HepG2 (cell line): ENCODE results near the gene LCMT2. TPM values are rescaled to one million over a fixed set of nuclear protein-coding genes. Genes with fewer than 3 reads are reported as not detected.

ENCODE experiments used
- ATAC-seq: fragments of 200-7000 bp; cut with Tn5 transposase; 3 replicates; pipeline ENCODE4 v1.9.1; 2020; ENCODE audit warnings: mild to moderate bottlenecking, moderate library complexity
- BruUV-seq: library from RNA; stranded (reverse); fragments of 400-500 nt; replicated peaks from 2 replicates; lab custom pipeline; 2021; lab: Mats Ljungman, UMichigan
- CTCF ChIA-PET: fragments of 300-600 bp; formaldehyde crosslinking; extraction: SDS; loops from one replicate; lab custom pipeline; 2021; ENCODE audit warnings: low total read pairs, inconsistent platforms, low intra/inter-chr PET ratio; lab: Yijun Ruan, JAX
- POLR2A ChIA-PET: fragments of 350-600 bp; sonication (Branson Sonifier 250); formaldehyde crosslinking; loops from one replicate; lab custom pipeline; 2020; ENCODE audit warnings: antibody characterized with exemption, inconsistent platforms; lab: Yijun Ruan, JAX
- DNase-seq: peaks from one replicate; pipeline ENCODE4 v3.0.0-alpha.2; 2015; ENCODE audit warnings: low spot score
- FAIRE-seq: peaks from 3 replicates; lab custom pipeline; 2011; peaks lifted over from hg19 to GRCh38; lab: Jason Lieb, UNC
- H2AFZ ChIP-seq: one replicate; pipeline ENCODE4 v1.6.1; 2011; ENCODE audit warnings: low read length, inconsistent platforms
- H3K27ac ChIP-seq: fragments of 300-600 bp; 3 replicates; pipeline ENCODE4 v1.8.0; 2011; ENCODE audit warnings: mixed run types, mild to moderate bottlenecking, mixed read lengths, low read length, inconsistent platforms; ENCODE audit not compliant: insufficient read depth; ENCODE audit errors: extremely low read length
- H3K27me3 ChIP-seq, 2 experiments: fragments of 200-600 bp in 1 of 2; 2 replicates in 1 of 2; 3 replicates in 1 of 2; pipeline versions ENCODE4 v1.6.0 to v1.8.0; 2011; ENCODE audit warnings: low read length in 2 of 2, mild to moderate bottlenecking in 2 of 2, moderate library complexity in 2 of 2, inconsistent platforms in 1 of 2; ENCODE audit not compliant: insufficient read depth in 2 of 2, control insufficient read depth in 1 of 2
- H3K36me3 ChIP-seq, 2 experiments: fragments of 200-600 bp in 1 of 2; replicated peaks in 1 of 2; 2 replicates in 1 of 2; 3 replicates in 1 of 2; pipeline versions ENCODE4 v1.5.1 to v1.8.0; 2011; ENCODE audit warnings: low read length in 2 of 2, inconsistent platforms in 1 of 2; ENCODE audit not compliant: insufficient read depth in 2 of 2, control insufficient read depth in 1 of 2
- H3K4me1 ChIP-seq: 2 replicates; pipeline ENCODE4 v1.5.1; 2012; ENCODE audit warnings: low read length, inconsistent platforms; ENCODE audit not compliant: insufficient read depth
- H3K4me2 ChIP-seq: 2 replicates; pipeline ENCODE4 v1.6.0; 2011; ENCODE audit warnings: low read depth, low read length, inconsistent platforms
- H3K4me3 ChIP-seq, 3 experiments: fragments of 200-600 bp in 1 of 3; sonication (generic), shearing (Covaris generic) in 1 of 3; replicated peaks in 1 of 3; 2 replicates each; pipeline ENCODE4 v1.5.1; 2011 to 2016; ENCODE audit warnings: low read length in 3 of 3, inconsistent platforms in 2 of 3, low read depth in 2 of 3, mild to moderate bottlenecking in 2 of 3, control low read depth in 1 of 3, mixed read lengths in 1 of 3; ENCODE audit not compliant: insufficient read depth in 1 of 3
- H3K79me2 ChIP-seq: one replicate; pipeline ENCODE4 v1.6.1; 2011; ENCODE audit warnings: low read length, inconsistent platforms; ENCODE audit not compliant: insufficient read depth
- H3K9ac ChIP-seq: 2 replicates; pipeline ENCODE4 v1.6.0; 2011; ENCODE audit warnings: mild to moderate bottlenecking, low read depth, low read length, inconsistent platforms; ENCODE audit not compliant: insufficient read depth
- H3K9me3 ChIP-seq: 2 replicates; pipeline ENCODE4 v1.5.1; 2012; ENCODE audit warnings: mild to moderate bottlenecking, low read length
- H4K20me1 ChIP-seq: 2 replicates; pipeline ENCODE4 v1.6.0; 2011; ENCODE audit warnings: inconsistent platforms, mild to moderate bottlenecking, low read length, moderate library complexity; ENCODE audit not compliant: insufficient read depth
- CCDC6 ChIP-seq: sonication (generic); formaldehyde crosslinking; IDR thresholded peaks from 2 replicates; pipeline ENCODE4 v1.8.1; 2022; ENCODE audit warnings: mild to moderate bottlenecking, missing genetic modification reagents, moderate library complexity
- HNRNPL ChIP-seq: fragments of 200-400 bp; formaldehyde crosslinking; IDR thresholded peaks from 2 replicates; pipeline ENCODE4 v1.6.1; 2017; ENCODE audit warnings: mild to moderate bottlenecking, low read depth, low read length
- KLF6 ChIP-seq: IDR thresholded peaks from 2 replicates; pipeline ENCODE4 v1.8.0; 2016; ENCODE audit warnings: missing biosample characterization, missing genetic modification reagents
- MYNN ChIP-seq: sonication (generic); formaldehyde crosslinking; IDR thresholded peaks from 2 replicates; pipeline ENCODE4 v1.4.0; 2020; ENCODE audit warnings: mild to moderate bottlenecking, low read depth, missing genetic modification reagents
- NONO ChIP-seq, 2 experiments: fragments of 450-650 bp in 1 of 2; sonication (generic) in 1 of 2; formaldehyde crosslinking in 1 of 2; IDR thresholded peaks in 1 of 2; conservative IDR thresholded peaks in 1 of 2; 2 replicates each; pipeline versions ENCODE4 v1.6.1 to v1.8.0; 2017 to 2022; ENCODE audit warnings: mild to moderate bottlenecking in 1 of 2, missing genetic modification reagents in 1 of 2, moderate library complexity in 1 of 2
- ZBTB3 ChIP-seq: sonication (generic); formaldehyde crosslinking; IDR thresholded peaks from 2 replicates; pipeline ENCODE4 v1.4.0; 2020; ENCODE audit warnings: low read depth, mild to moderate bottlenecking, moderate library complexity, missing genetic modification reagents, borderline replicate concordance
- ZNF552 ChIP-seq: sonication (generic); formaldehyde crosslinking; IDR thresholded peaks from 2 replicates; pipeline ENCODE4 v1.9.0; 2022; ENCODE audit warnings: missing genetic modification reagents, mild to moderate bottlenecking, borderline replicate concordance
- ZNF660 ChIP-seq: sonication (generic); formaldehyde crosslinking; IDR thresholded peaks from 2 replicates; pipeline ENCODE4 v1.5.1; 2020; ENCODE audit warnings: mild to moderate bottlenecking, low read depth, missing genetic modification reagents, borderline replicate concordance
- WGBS: methylation state at CpG from one replicate; pipeline ENCODE4 v1.1.6; 2017; ENCODE audit warnings: low lambda C conversion rate; 5-methylcytosine and 5-hydroxymethylcytosine counted together
- in situ Hi-C: cut with HindIII; loops from 2 replicates; pipeline ENCODE4 v1.10.0; 2017; ENCODE audit warnings: low pct_unique_long_range_greater_than_20kb; ENCODE audit not compliant: extremely low pct_ligation_motif_present
- intact Hi-C: fragments of 100-400 bp; cut with micrococcal nuclease; formaldehyde crosslinking; loops from one replicate; pipeline ENCODE4 v1.10.0; 2022; ENCODE audit not compliant: unreplicated experiment
- polyA plus RNA-seq, 8 experiments: library from polyadenylated mRNA; depleted of rRNA in 3 of 8; stranded (reverse) in 7 of 8; unstranded in 1 of 8; fragments of >200 nt; fragmentation: Illumina TruSeq in 4 of 8; extraction: Trizol in 4 of 8; gene quantifications; 2 replicates each; pipeline versions ENCODE4 v1.2.1 to v1.2.3, GENCODE V29; 2011 to 2016; ENCODE audit warnings: low read depth in 4 of 8, missing spikeins in 1 of 8, mixed read lengths in 1 of 8; ENCODE audit not compliant: insufficient read depth in 1 of 8
- total RNA-seq, 5 experiments: library from RNA; depleted of rRNA; stranded (reverse); fragments of >200 nt; fragmentation: Illumina TruSeq; extraction: Trizol; gene quantifications; 2 replicates each; pipeline ENCODE4 v1.2.3, GENCODE V29; 2016; ENCODE audit warnings: low read depth in 1 of 5
- TF ChIP-seq, protein P1 (sequence below): sonication (generic); formaldehyde crosslinking; IDR thresholded peaks from 2 replicates; pipeline ENCODE4 v1.8.0; 2022; ENCODE audit warnings: missing genetic modification reagents, low read depth, mild to moderate bottlenecking, borderline replicate concordance

LCMT2 gene
- total and polyA plus RNA-seq, 2 of the 13 experiments (the other 11 are each of a cell fraction or from before 2014, with no cell fraction given) = 6.9 to 9.1 TPM

DNA sequence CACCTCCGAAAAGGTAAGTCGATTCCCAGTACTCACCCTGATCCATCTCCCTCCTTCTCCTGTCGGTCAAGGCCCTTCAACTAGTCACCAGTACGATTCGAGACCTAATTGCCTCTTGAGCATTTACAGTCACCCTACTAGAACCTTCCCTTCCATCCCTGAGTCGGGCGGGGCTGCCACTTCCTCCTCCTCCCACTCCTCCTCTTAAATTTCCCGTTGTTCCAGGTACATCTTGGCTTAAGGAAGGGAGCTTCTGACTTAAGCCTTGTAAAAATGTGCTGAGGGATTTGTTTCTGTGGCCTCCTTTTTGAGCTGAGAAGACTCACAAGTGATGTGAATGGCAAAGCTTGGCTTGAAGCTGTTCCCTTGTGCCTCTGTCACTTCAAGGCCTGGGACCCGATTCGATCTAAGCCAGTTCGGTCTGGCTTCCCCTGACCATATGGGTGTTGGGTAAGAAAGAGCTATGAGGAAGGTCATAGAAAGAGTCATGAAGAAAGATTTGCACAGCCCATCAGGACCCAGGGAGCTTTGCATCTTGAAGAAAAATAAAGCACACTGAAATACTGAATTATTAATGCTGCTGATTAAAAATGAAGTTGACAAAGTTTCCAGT is 28.1 kb downstream of the LCMT2 start, which contains the start of gene TGM7:
TGM7 (minus strand) TSS at position 51 of the 613 bp plus-strand sequence.
- in situ Hi-C loops = no loop called here
- no peak within 1 kb of the TSS for H3K27ac ChIP-seq
- no peaks in the 10 kb centered on the region for H4K20me1 ChIP-seq
- H3K9ac ChIP-seq = no peak within 1 kb of the TSS
- no peak for DNase-seq
- FAIRE-seq = no peak
- H3K9me3 ChIP-seq = no peaks in the 10 kb centered on the region
- no peaks in the 10 kb centered on the region for H3K4me1 ChIP-seq
- CTCF ChIA-PET = no interaction called here
- POLR2A ChIA-PET = no interaction called here
- peaks cover 5 to 34% of the 10 kb centered on the region in 2 experiments; a peak in 3 of 5 replicates for H3K27me3 ChIP-seq
- no TSS peak for BruUV-seq
- 15% methylated on average over 11 of the region's 11 CpGs for WGBS
- H3K79me2 ChIP-seq = no peaks in the 10 kb centered on the region
- no peak within 1 kb of the TSS for H3K4me2 ChIP-seq
- TF ChIP-seq MYNN (CRISPR knock-in tag) (no peak), CCDC6 (CRISPR knock-in tag) (no peak), NONO (IDR thresholded peaks at IDR 0.05) (no peak), NONO (CRISPR knock-in tag; conservative IDR thresholded peaks at IDR 0.05) (no peak), KLF6 (CRISPR knock-in tag) (no peak), ZNF552 (no peak), HNRNPL (no peak), ZNF660 (CRISPR knock-in tag) (no peak), ZBTB3 (CRISPR knock-in tag) (no peak)
- TF ChIP-seq, protein P1, sequence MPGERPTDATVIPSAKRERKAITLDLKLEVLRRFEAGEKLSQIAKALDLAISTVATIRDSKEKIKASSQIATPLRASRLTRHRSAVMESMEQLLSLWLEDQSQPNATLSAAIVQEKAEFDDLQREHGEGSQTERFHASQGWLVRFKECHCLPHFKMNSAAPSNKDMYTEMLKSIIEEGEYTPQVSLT (CRISPR knock-in tag) = no peak
- TF ChIP-seq, all 625 proteins: peak for 0
- intact Hi-C loops = no loop called here
- no peak within 1 kb of the TSS for H3K4me3 ChIP-seq
- no peak for ATAC-seq
- H2AFZ ChIP-seq = no peak within 1 kb of the TSS
- no peaks in the 10 kb centered on the region for H3K36me3 ChIP-seq
